ENCODE measurements around the gene OBP2A.
"Not testable (repeated sequence)": the region's sequence is repeated elsewhere in the genome, so short reads cannot be mapped to it uniquely, and the experiment has no call there.

Gene OBP2A

DNA sequence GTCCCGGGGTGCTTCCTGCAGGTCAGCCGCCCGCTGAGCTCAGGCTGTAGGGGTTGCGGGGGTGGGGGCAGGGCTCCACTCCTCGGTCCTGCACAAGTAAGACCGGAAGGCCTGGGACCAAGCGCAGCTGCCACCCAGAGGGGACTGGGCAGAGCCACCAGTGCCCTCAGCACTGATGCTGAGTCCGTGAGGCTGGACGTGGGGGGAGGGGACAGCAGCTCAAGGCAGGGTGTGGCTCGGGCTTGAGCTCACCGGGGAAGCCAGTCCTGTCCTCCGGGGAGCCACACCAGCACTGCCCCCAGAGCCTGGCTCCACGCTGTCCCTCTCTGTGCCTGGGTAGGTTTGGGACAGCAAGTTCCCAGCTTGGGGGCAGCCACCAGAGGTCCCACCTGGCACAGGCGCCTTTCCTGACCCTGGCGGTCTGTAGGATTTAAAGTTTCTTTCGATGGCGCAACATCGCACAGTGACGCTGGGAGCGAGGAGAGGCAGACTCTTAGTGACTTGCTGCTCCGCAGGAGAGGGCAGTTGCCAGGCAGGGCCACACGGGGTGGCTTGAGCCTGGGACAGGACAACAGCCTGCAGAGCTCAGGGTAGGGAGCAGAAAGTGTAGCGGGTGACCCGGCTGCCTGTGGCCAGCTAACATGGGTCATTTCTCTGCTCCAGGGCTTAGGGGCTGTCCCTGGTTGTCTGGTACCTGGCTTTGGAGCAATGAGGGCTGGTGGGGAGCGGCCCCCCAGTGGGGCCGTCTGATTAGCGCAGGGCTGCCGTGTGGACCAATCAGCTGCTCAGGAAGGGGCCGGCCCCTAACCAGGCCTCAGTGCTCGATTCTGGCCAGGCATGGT lies 19.0 kb upstream of the OBP2A start:
- DNase-seq (ENCODE audit: low read depth), result no peak

DNA sequence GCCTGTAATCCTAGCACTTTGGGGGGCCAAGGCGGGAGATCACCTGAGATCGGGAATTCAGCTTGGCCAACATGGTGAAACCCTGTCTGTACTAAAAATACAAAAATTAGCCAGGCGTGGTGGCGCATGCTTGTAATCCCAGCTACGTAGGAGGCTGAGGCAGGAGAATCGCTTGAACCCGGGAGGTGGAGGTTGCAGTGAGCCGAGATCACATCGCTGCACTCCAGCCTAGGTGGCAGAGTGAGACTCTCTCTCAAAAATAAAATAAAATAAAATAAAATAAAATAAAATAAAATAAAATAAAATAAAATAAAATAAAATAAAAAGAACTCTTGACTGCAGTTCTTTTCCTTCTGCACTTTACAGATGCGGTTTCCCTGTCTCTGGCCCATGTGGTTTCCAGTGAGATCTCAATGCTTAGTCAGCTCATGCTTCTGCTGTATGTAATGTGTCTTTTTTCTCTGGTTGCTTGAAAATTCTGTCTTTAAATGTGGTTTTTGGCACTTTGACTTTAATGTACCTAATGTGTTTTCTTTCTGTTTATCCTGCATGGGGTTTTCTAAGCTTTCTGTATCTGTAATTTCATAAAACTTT lies 17.0 kb upstream of the OBP2A start:
- not testable (repeated sequence) for DNase-seq (ENCODE audit: low read depth)

DNA sequence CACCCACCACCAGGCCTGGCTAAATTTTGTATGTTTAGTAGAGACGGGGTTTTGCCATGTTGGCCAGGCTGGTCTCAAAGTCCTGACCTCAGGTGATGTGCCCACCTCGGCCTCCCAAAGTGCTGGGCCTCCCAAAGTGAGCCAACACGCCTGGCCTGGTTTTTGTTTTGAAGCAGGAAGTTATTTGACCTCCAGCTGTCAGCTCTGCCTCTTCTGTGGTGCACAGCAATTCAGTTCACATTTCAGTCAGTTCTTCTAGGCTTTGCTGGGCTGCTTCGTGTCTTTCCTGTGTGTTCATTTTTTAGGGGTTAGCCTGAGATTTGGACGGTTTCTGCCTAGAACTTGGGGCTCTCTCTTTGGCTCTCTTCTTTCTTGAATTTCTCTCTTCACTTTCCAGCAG lies 15.8 kb upstream of the OBP2A start:
- no peak for DNase-seq (ENCODE audit: low read depth)

DNA sequence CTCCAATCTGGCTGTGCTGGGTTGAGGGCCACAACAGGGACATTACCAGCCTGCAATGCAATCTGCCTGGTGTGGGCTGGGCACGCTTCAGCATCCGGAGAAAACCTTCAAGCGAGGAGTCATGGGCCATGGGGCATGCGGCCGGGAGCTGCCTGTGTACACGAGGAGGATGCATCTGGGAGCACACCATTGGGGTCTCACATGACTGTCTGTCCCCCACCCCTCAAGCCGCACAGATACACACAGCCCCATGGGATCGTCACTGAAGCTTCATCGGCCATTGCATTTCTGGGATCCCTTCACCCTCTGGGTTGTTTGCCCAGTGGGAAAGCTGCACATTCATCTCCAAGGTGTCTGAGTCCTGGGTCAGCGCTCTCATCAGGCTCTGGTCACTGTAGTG lies 14.8 kb upstream of the OBP2A start:
- DNase-seq (ENCODE audit: low read depth), result no peak

DNA sequence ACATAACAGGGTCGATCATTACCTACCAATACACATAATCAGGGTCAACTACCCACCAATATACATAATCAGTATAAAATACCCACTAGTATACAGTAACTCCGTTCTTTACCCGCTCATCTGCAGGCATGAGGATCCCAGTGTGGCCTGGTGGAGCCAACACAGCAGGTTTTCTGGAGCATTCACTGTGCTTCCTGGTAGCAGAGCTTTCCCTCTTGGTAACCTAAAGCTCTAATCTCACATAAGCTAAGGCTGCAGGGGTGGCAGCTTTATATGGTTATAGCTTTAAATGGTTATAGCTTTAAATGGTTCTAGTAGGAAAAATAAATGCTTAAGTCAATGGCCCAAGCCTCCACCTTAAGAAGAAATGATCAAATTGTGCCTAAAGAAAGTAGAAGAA lies 12.8 kb upstream of the OBP2A start:
- no peak for DNase-seq (ENCODE audit: low read depth)

DNA sequence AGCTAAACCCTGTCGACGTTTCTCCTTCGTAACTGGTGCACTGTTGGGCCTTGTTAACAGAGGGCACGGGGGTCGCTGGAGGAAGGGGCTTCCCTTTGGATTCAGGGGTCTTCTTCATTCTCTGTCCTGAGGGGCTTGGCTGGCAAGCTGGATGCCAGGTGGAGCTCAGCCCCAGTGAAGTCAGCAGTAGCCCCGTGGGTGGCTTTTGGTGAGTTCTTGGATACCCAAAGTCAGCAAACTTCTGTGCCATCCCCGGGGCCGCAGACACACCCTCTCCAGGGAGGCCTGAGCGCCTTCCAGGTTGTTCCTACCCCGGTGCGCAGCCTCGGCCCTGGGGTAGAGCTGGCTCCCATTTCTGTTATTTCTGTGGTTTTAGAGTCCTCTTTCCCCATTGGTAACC lies 12.3 kb upstream of the OBP2A start:
- DNase-seq (ENCODE audit: low read depth), result no peak

DNA sequence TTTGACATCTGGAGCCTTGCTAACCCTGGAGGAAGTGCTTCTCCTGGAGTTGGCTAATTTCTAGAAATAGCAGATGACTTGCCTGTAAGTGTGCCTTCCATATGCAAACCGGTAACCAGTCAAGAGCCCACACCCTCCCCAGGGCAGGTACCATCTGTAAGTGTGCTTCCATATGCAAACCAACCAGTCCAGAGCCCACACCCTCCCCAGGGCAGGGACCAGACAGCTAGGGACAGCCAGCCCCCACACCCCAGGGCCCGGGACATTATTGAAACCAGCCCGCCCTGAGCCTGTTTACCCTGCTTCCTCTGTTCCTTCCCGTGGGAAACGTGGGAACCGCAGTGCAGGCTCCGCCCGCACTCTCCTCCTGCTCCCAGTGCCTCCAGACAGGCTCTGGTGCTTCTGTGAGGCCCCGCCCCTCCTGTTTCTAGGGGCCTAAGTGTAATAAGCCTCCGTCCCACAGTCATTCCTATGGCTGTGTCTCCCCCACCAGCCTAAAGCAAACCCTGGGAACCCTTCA lies 11.7 kb upstream of the OBP2A start:
- DNase-seq (ENCODE audit: low read depth), result not testable (repeated sequence)

DNA sequence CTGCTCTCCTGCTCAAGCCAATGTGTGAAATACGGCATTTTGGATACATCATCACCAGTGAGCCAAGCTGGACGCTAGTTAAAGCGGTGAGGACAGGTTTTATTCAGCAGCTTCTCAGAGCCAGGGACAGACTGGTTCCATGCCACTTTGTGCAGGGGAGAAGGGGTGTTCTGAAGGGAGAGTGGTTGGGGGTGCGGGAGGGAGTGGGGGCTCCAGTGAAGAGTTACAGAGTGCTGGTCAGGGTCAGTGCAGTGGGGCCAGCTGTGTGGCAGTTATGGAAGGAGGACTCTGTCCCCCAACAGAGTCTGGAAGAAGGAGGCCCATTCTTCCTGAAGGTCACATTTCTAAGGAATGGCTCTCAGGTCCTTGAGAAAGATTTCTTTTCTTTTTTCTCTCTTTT lies 11.1 kb upstream of the OBP2A start:
- not testable (repeated sequence) for DNase-seq (ENCODE audit: low read depth)

DNA sequence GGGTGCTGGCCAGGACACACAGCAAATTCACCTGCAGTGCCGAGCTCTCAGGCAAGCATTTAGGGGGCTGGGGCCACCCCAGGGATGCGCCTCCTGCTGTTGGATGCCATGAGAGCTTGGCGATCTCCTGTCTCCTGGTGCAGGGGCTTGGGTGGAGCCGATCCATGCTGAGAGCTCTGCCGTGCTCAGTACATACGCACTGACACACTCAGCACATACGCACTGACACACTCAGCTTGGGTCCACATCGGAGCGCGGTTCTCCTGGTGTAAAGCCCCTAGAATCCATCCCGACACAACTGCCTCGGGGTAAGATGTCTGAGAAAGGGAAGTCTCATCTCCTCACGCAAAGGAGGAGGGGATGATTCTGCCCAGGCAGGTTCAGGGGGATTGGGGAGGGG lies 10.3 kb upstream of the OBP2A start:
- not testable (repeated sequence) for DNase-seq (ENCODE audit: low read depth)

DNA sequence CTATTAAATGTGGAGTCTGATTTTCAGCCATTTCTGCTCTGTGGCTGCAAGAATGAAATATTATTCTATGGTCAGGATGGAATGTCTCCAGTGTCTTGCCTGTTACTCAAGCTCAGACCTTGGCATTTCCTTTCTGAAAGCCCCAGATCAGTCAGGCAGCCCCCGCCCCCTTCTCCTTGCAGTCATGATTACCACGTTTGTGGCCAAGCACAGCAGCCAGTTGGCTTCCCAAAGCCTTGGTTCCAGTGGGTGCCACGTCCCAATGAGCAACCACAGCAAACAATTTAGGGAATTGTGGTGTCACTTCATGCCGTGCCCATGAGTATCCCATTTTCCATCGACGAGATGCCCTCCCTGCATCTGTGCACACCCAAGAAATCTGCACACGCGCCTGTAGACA lies 9.7 kb upstream of the OBP2A start:
- DNase-seq (ENCODE audit: low read depth), result no peak

DNA sequence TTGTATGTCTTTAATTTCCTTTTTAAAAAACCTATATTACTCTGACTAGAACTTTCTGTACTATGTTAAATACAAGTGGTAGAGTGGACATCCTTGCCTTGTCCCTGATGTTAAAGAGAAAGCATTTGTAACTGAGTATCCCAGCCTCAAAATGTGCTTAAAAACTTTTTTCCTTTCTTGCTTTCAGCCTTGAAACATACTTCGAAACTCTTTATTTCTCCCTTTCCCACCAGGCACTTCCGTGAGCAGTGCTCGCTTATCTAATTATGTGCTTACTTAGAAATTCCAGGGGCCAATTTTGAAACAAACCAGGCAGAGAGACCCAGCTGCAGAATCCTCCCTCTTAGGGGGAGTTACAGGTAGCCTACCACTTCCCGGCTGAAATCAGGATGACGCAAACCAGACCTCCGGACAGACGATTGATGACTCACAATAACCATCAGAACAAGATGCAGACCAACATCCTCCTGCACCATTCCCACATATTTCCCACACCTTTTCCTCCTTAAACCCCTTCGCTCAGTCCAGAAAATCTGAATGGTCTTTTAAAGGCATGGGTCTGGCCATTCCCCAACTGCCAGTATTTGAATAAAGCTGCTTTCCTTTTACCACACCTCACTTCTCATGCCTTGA lies 2.5 kb upstream of the OBP2A start:
- not testable (repeated sequence) for DNase-seq (ENCODE audit: low read depth)

DNA sequence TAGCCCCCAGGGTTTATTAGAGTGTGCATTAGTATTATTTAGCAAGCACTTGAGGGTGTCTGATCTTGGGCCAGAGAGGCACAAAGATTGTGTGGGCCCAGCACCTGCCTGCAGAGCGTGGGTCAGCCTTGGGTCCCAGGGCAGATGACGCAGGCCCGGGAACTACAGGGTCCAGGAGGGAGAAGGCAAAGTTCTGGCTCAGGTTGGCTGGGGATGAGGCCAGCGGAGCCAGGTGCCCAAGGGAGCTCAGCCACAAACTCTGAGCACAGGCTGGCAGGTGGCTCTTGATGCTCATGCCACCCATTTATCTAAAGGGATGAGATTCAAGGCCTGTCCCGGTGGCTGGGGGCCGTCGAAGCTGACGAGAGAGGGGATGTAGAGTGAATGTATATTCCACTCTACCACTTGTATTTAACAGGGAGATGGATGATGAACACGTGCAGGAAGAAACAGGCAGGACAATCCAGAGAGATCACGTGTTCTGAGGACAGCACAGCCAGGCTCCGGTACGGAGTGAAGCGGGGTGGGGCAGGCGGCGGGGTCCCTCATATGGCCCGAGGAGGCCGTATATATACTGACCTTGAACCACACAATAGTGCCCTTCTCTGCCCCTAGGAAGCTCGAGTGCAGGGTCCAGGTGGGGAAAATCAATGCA lies 818 bp upstream of the OBP2A start:
- DNase-seq (ENCODE audit: low read depth), result no peak

DNA sequence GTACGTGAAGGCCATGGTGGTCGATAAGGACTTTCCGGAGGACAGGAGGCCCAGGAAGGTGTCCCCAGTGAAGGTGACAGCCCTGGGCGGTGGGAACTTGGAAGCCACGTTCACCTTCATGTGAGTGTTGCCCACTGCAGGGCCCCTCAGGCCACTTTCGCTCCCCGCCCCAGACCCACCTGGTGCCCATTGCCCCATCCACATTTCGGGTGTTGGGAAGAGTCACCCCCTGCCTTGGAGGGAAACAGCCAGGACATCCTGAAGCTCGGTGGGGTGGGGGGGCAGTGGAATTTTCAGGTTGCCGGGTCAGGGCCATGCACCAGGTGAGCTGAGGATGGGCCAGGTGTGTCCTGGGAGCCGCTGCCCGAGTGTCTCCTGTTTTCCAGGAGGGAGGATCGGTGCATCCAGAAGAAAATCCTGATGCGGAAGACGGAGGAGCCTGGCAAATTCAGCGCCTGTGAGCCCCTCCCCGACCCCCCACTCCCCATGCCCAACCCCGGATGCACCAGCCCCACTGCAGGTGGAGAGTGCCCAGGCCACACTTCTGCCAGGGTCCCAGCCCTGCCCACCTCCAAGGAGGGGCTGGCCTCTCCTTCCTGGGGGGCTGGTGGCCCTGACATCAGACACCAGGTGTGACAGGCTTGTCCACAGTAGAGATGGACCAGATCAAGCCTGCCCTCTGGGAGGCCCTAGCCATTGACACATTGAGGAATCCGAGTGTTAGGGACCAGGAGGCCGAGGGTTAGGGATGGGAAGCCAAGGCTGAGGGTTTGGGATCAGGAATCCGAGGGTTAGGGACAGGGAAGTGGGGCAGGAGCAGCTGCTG lies 1.1 kb downstream of the OBP2A start:
- not testable (repeated sequence) for DNase-seq (ENCODE audit: low read depth)

DNA sequence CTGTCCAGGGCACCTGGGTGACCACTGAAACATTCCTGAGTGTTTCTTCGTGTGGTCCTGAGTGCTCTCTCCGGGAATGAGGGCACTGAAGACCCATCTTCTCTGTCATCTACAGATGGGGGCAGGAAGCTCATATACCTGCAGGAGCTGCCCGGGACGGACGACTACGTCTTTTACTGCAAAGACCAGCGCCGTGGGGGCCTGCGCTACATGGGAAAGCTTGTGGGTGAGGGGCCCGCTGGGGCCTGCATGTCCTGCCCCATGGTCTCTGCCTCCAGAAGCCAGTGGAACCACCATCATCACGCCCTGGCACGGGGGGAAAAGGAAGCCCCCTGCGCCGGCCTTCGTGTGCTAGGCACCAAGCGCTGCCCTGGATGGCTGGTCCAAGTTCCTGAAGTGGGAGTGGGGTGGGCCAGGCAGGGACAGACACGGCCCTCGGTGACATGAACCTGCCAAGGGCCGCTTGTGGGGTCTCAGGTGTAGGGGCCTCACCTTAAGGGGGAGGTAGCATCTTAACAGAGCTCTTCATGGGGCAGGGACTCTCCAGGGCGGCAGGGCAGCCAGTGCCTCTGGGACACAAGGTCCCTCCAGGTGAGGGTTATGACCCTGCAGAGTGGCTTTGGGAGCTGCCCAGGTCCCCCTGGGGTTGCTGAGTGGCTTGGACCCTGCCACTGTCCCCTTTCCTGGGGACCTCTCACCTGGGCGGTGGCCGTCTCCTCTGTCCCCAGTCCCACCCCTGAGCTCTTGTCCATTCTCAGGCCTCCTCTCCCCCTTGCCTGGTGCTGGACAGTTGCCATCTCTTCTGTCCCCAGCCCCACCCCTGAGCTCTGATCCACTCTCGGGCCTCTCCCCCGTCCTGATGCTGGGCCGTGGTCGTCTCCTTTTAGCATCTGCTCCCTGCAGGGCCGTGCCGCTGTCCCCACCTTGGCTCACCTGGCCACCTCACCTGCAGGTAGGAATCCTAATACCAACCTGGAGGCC lies 2.1 kb downstream of the OBP2A start:
- DNase-seq (ENCODE audit: low read depth), result no peak

DNA sequence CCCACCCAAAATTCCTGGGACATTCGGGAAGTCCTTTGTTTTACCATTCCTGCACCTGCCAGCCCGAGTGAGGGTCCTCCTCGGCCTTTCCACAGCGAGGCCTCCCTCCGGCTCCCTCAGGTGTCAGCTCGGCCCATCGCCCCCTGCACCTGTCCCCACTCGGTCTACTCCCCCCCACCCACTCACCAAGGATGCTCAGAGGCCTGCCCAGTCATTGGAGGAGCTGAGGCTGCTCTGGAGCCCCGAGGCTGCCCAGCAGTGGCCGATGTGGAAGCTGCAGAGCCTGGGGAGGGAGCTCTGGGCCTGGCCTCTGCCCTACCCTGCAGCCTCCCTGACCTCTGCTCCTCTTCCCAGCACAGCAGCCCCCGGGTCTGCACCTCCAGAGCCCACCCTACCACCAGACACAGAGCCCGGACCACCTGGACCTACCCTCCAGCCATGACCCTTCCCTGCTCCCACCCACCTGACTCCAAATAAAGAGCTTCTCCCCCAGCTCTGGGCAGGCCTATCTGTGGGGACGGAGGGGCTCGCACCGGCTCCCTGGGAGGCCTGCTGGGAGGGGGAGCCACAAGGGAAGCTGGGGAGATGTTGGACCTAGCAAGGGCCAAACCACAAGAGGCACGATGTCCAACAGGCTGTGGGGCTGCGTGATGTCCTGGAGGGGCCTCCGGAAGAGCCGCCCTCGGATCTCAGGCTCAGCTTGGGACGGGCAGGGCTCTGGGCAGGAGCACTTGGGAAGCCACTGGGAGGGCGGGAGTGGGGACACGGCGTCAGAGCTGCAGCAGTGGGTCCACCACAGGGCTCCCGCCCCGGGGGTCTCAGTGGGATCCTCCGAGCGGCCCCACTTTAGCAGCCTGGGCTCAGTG lies 3.8 kb downstream of the OBP2A start:
- DNase-seq (ENCODE audit: low read depth), result not testable (repeated sequence)

DNA sequence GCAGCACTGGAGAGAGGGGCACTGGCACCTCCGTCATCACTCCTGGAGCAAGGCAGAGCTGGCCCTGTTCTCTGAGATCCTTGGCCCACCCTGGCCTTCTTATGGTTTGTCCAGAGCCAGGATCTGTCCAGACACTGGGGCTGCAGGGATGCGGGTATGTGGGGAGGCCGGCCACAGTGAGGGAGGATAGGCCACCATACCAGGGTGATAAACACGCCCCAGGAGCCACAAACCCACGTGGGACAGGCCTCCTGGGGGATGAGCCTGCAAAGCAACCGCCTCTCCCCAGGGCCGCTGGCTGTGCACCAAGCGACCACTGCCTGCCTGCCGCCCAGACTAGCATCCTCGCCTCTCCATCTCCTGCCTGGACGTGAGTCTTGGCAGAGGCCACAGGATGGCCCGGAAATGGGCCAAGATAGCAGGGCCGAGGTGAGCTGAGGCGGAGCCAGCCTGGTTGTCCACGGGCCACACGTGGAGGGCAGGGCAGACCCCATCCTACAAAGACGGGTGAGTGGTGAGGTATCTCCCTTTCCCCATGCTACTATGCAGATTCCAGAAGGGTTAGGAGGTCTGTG lies 4.5 kb downstream of the OBP2A start:
- no peak for DNase-seq (ENCODE audit: low read depth)

DNA sequence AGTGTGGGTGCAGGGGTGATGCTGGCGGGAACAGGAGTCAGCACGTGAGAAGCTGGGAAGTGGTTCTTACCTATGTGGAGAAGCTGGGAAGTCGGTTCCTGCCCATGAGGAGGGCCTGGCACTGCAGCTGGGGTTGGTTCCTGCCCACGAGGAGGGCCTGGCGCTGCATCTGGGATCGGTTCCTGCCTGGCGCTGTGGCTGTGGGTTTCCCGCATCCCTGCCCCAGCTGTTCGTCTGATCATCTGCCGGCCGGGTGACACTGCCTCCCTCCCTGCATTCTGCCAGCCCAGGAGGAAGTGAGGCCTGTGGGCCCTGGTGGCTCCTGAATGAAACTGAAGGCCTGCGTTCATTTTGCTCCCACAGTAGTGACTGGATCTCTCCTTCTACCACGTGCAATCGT lies 5.1 kb downstream of the OBP2A start:
- no peak for DNase-seq (ENCODE audit: low read depth)

DNA sequence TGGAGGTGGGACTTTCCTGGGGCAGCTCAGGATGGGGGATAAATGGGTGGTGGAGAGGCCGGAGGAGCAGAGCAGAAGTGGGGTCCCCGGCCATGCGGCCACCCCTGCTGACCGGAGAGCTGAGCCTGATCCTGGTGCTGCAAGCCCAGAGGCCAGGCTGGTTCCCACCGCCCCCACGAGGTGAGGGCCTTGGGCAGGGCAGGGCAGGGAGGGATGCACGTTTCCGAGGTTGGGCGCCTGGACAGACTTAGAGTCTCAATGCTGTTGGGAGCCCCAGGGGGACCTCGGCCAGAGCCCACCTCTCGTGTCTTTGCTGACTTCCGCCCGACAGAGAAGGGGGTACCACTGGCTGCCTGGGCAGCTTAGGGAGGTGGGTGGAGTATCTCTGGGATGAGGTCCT lies 5.5 kb downstream of the OBP2A start:
- DNase-seq (ENCODE audit: low read depth), result no peak
